Neural progenitor cell (in vitro differentiated cells): ENCODE measurements around the gene TP53BP1. TPM values are rescaled to one million over a fixed set of nuclear protein-coding genes. Genes with fewer than 3 reads are reported as not detected.

Experiments used
- DNase-seq: peaks from one replicate; pipeline ENCODE4 v3.0.0-alpha.2; 2016; ENCODE audit warnings: low spot score
- H2AFZ ChIP-seq: fragments of 200-600 bp; sonication (generic); replicated peaks from 2 replicates; pipeline ENCODE4 v1.6.1; 2016; ENCODE audit warnings: antibody characterized with exemption
- H3F3A ChIP-seq: fragments of 200-600 bp; sonication (generic); 2 replicates; pipeline ENCODE4 v1.6.1; 2016; ENCODE audit warnings: antibody characterized with exemption, low read depth
- H3K27ac ChIP-seq: fragments of 200-600 bp; sonication (generic); 2 replicates; pipeline ENCODE4 v1.5.1; 2016; ENCODE audit warnings: mild to moderate bottlenecking
- H3K27me3 ChIP-seq: fragments of 200-600 bp; sonication (generic); 2 replicates; pipeline ENCODE4 v1.6.1; 2016; ENCODE audit warnings: mild to moderate bottlenecking, moderate library complexity
- H3K36me3 ChIP-seq: fragments of 200-600 bp; sonication (generic); 2 replicates; pipeline ENCODE4 v1.5.1; 2016
- H3K4me1 ChIP-seq: fragments of 200-600 bp; sonication (generic); 2 replicates; pipeline ENCODE4 v1.6.1; 2016; ENCODE audit warnings: mixed run types
- H3K4me2 ChIP-seq: fragments of 200-600 bp; sonication (generic); 2 replicates; pipeline ENCODE4 v1.6.1; 2016
- H3K4me3 ChIP-seq: fragments of 200-600 bp; sonication (generic); 2 replicates; pipeline ENCODE4 v1.5.1; 2016
- H3K79me2 ChIP-seq: fragments of 200-600 bp; sonication (generic); 2 replicates; pipeline ENCODE4 v1.6.1; 2016; ENCODE audit warnings: low read depth
- H3K9ac ChIP-seq: fragments of 200-600 bp; sonication (generic); 2 replicates; pipeline ENCODE4 v1.6.1; 2016
- H3K9me3 ChIP-seq: fragments of 200-600 bp; sonication (generic); 2 replicates; pipeline ENCODE4 v1.5.1; 2016; ENCODE audit warnings: low read depth
- H4K20me1 ChIP-seq: fragments of 200-600 bp; sonication (generic); 2 replicates; pipeline ENCODE4 v1.6.1; 2016; ENCODE audit warnings: low read depth
- H3K27ac Mint-ChIP-seq: 3 replicates; pipeline ENCODE4 v1.8.0; 2021; ENCODE audit warnings: mixed read lengths
- H3K27me3 Mint-ChIP-seq: 2 replicates; pipeline ENCODE4 v1.8.0; 2022; ENCODE audit warnings: low read depth, mild to moderate bottlenecking, inconsistent platforms, moderate library complexity, mixed read lengths; ENCODE audit not compliant: insufficient read depth
- H3K36me3 Mint-ChIP-seq: 3 replicates; pipeline ENCODE4 v1.8.0; 2021; ENCODE audit warnings: mixed read lengths
- H3K4me1 Mint-ChIP-seq: 3 replicates; pipeline ENCODE4 v1.8.0; 2021; ENCODE audit warnings: mixed read lengths
- H3K4me3 Mint-ChIP-seq: 3 replicates; pipeline ENCODE4 v1.8.0; 2021; ENCODE audit warnings: mild to moderate bottlenecking, moderate library complexity, mixed read lengths
- H3K9me3 Mint-ChIP-seq: 3 replicates; pipeline ENCODE4 v1.8.0; 2020; ENCODE audit warnings: mixed read lengths
- CTCF ChIP-seq: fragments of 200-600 bp; sonication (generic); IDR thresholded peaks from 2 replicates; pipeline ENCODE4 v1.5.1; 2017; ENCODE audit warnings: antibody characterized with exemption, mild to moderate bottlenecking
- EZH2 ChIP-seq: fragments of 200-600 bp; sonication (generic); IDR thresholded peaks from 2 replicates; pipeline ENCODE4 v1.6.1; 2017; ENCODE audit warnings: antibody characterized with exemption, mild to moderate bottlenecking, moderate library complexity
- EZH2phosphoT487 ChIP-seq: fragments of 200-600 bp; sonication (generic); IDR thresholded peaks from 2 replicates; pipeline ENCODE4 v1.6.1; 2017; ENCODE audit warnings: antibody characterized with exemption
- total RNA-seq: library from RNA; depleted of rRNA; stranded (reverse); fragments of >200 nt; gene quantifications from 2 replicates; pipeline ENCODE4 v1.2.3, GENCODE V29; 2015; ENCODE audit warnings: low replicate concordance

Gene TP53BP1
- total RNA-seq, 1 donor from 2014 or later = 66.5 TPM

- no peaks in the 10 kb centered on the region for H3K9me3 Mint-ChIP-seq
- no peak for TF ChIP-seq EZH2phosphoT487
- no peak for TF ChIP-seq CTCF
- TF ChIP-seq EZH2 = no peak
- Histone ChIP-seq H3K79me2 (no peaks in the 10 kb centered on the region), H3K27me3 (no peaks in the 10 kb centered on the region), H3K27ac (no peak overlapping the region), H4K20me1 (no peaks in the 10 kb centered on the region), H3K4me3 (no peak overlapping the region), H3K9me3 (no peaks in the 10 kb centered on the region), H2AFZ (no peak overlapping the region), H3K9ac (no peak overlapping the region), H3F3A (no peaks in the 10 kb centered on the region), H3K4me2 (no peak overlapping the region), H3K36me3 (peaks cover 23% of the 10 kb centered on the region), H3K4me1 (no peaks in the 10 kb centered on the region)
- no peak overlapping the region for H3K27ac Mint-ChIP-seq
- no peaks in the 10 kb centered on the region for H3K27me3 Mint-ChIP-seq
- H3K36me3 Mint-ChIP-seq = peaks cover 43% of the 10 kb centered on the region
- DNase-seq = no peak
- H3K4me3 Mint-ChIP-seq = no peak overlapping the region
- H3K4me1 Mint-ChIP-seq = no peaks in the 10 kb centered on the region
Measured at GRCh38 chr15:43469867-43470266, 23.1 kb downstream of the TP53BP1 start.

- no peak overlapping the region for H3K4me2 ChIP-seq
- H3K4me1 Mint-ChIP-seq = no peaks in the 10 kb centered on the region
- H3K9ac ChIP-seq = no peak overlapping the region
- no peaks in the 10 kb centered on the region for H3F3A ChIP-seq
- H3K79me2 ChIP-seq = peaks cover 6% of the 10 kb centered on the region
- peaks cover 4% of the 10 kb centered on the region for H3K27me3 Mint-ChIP-seq
- H3K4me3 ChIP-seq = no peak overlapping the region
- H2AFZ ChIP-seq = no peak overlapping the region
- H3K9me3 Mint-ChIP-seq = no peaks in the 10 kb centered on the region
- peaks cover 38% of the 10 kb centered on the region for H3K36me3 Mint-ChIP-seq
- TF ChIP-seq CTCF = no peak
- no peak for TF ChIP-seq EZH2phosphoT487
- TF ChIP-seq EZH2 = no peak
- H3K27ac Mint-ChIP-seq = no peak overlapping the region
- H3K36me3 ChIP-seq = peaks cover 6% of the 10 kb centered on the region
- H3K27me3 ChIP-seq = no peaks in the 10 kb centered on the region
- H3K4me3 Mint-ChIP-seq = no peak overlapping the region
- no peaks in the 10 kb centered on the region for H3K9me3 ChIP-seq
- DNase-seq = no peak
- no peak overlapping the region for H3K27ac ChIP-seq
- peaks cover 8% of the 10 kb centered on the region for H4K20me1 ChIP-seq
- H3K4me1 ChIP-seq = no peaks in the 10 kb centered on the region
Measured at GRCh38 chr15:43465100-43465499, 27.9 kb downstream of the TP53BP1 start.

- no peaks in the 10 kb centered on the region for H3K4me1 Mint-ChIP-seq
- Histone ChIP-seq H3K9me3 (no peaks in the 10 kb centered on the region), H3K9ac (no peak overlapping the region), H3K36me3 (no peaks in the 10 kb centered on the region), H3K4me2 (no peak overlapping the region), H3K79me2 (peaks cover 6% of the 10 kb centered on the region), H3K27ac (no peak overlapping the region), H3F3A (no peaks in the 10 kb centered on the region), H4K20me1 (peaks cover 8% of the 10 kb centered on the region), H2AFZ (no peak overlapping the region), H3K4me3 (no peak overlapping the region), H3K27me3 (no peaks in the 10 kb centered on the region), H3K4me1 (no peaks in the 10 kb centered on the region)
- H3K27ac Mint-ChIP-seq = no peak overlapping the region
- no peaks in the 10 kb centered on the region for H3K9me3 Mint-ChIP-seq
- H3K4me3 Mint-ChIP-seq = no peak overlapping the region
- peaks cover 36% of the 10 kb centered on the region for H3K36me3 Mint-ChIP-seq
- TF ChIP-seq EZH2phosphoT487 = no peak
- no peak for TF ChIP-seq EZH2
- TF ChIP-seq CTCF = no peak
- H3K27me3 Mint-ChIP-seq = peaks cover 4% of the 10 kb centered on the region
- no peak for DNase-seq
Measured at GRCh38 chr15:43463998-43464397, 29.0 kb downstream of the TP53BP1 start.
